Brain microvascular endothelial cell (primary cell): ENCODE results near the gene OCIAD2.
"Not testable (repeated sequence)": the region's sequence is repeated elsewhere in the genome, so short reads cannot be mapped to it uniquely, and the experiment has no call there.

Experiments used
- DNase-seq: peaks from one replicate; pipeline ENCODE4 v3.0.0-alpha.2; 2020
- H3K27ac ChIP-seq: fragments of 250-450 bp; sonication (Bioruptor Pico); 2 replicates; pipeline ENCODE4 v1.5.1; 2020; ENCODE audit warnings: mild to moderate bottlenecking, moderate library complexity
- H3K27me3 ChIP-seq: fragments of 250-450 bp; sonication (Bioruptor Pico); replicated peaks from 2 replicates; pipeline ENCODE4 v1.5.1; 2020; ENCODE audit warnings: mild to moderate bottlenecking
- H3K36me3 ChIP-seq: fragments of 250-450 bp; sonication (Bioruptor Pico); replicated peaks from 2 replicates; pipeline ENCODE4 v1.5.1; 2020; ENCODE audit warnings: mild to moderate bottlenecking
- H3K4me3 ChIP-seq: 2 replicates; pipeline ENCODE4 v1.5.1; 2011; ENCODE audit warnings: low read depth, mild to moderate bottlenecking, control low read depth, low read length, moderate library complexity
- in situ Hi-C: cut with HindIII; loops from 2 replicates; pipeline ENCODE4 v1.10.0; 2017; ENCODE audit warnings: low sequenced_read_pairs, low pct_ligation_motif_present
- TF ChIP-seq, protein P1 (sequence below): IDR thresholded peaks from 2 replicates; pipeline ENCODE4 v1.5.1; 2011; ENCODE audit warnings: low read depth, mild to moderate bottlenecking, moderate library complexity, low read length, control low read depth, inconsistent platforms; ENCODE audit errors: missing control alignments

The OCIAD2 gene

DNA sequence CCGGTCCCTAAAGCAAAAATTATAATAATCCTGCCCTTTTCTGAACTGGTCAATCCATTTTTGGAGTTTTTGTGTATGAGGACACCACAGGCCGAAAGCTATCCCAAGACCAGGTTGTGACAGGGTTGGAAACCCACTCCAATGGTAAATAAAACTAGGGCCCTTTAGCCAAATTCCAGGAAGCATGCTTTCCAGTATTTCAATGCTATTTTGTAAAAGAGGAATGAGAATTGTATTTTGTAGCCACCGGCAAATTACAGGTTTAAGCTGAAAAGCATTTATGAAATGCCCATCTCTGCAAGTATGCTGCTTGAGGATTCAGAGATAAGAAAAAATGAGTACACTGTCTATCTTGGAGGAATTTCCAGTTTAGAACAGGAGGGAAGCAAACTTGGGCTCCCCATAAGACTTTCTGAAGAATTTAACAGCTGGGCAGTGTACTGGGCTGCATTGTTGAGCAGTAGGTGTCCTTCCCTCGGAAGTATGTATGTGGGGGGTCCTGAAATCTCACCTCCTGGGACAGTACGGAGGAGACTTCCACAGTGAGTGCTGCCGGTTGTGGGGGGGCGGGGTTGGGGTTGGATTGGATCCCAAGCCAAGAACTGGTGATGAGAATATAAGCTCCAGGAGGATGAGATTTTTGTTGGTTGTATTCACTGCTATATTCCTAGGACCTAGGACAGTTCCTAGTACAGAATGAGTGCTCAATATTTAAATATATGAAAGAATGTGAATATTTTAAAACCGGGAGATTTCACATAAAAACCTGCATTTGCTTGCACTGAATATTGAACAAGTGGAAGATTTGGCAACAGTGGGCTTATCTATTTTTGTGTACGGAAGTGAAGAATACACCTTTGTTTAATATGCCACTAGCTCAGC, 26.8 kb downstream of the OCIAD2 start:
- DNase-seq: no peak
- TF ChIP-seq, protein P1, sequence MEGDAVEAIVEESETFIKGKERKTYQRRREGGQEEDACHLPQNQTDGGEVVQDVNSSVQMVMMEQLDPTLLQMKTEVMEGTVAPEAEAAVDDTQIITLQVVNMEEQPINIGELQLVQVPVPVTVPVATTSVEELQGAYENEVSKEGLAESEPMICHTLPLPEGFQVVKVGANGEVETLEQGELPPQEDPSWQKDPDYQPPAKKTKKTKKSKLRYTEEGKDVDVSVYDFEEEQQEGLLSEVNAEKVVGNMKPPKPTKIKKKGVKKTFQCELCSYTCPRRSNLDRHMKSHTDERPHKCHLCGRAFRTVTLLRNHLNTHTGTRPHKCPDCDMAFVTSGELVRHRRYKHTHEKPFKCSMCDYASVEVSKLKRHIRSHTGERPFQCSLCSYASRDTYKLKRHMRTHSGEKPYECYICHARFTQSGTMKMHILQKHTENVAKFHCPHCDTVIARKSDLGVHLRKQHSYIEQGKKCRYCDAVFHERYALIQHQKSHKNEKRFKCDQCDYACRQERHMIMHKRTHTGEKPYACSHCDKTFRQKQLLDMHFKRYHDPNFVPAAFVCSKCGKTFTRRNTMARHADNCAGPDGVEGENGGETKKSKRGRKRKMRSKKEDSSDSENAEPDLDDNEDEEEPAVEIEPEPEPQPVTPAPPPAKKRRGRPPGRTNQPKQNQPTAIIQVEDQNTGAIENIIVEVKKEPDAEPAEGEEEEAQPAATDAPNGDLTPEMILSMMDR: no peak
- Histone ChIP-seq H3K4me3 (no peak overlapping the region), H3K27me3 (no peaks in the 10 kb centered on the region), H3K36me3 (no peaks in the 10 kb centered on the region), H3K27ac (no peak overlapping the region)
- in situ Hi-C loops: no loop called here

DNA sequence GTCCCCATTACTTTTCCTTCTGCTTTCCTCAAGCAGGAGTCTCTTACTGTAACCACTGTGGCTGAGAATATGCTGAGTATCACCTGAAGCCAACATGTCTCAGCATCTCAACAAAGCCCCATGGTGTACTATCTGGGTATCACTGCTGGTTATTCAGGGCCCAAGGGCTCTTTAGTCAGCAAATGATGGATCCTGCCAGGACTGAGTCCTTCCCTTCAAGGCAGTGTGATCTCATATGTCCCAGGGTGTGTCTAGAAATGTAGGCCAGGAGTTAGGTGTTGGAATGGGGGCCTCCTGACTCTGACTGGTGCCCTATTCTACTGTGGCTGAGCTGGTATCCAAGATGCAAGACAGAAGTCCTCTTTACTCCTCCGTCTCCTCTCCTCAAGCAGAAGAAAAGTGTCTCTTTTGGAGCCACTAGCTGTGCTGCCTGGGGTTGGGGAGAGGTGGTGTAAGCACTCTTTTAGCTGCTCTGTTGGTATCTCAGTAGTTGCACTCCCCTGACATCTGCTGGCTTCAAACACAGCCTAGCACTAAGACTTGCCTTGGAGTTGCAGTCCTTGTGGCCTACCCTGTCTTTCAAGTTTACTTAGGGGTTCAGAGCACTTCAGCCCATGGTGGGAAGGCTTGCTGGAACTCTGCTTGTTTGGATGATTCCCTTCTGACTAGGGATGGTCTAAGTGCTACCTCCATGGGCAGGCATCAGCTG, 28.6 kb downstream of the OCIAD2 start:
- no peak for DNase-seq
- Histone ChIP-seq H3K27me3 (no peaks in the 10 kb centered on the region), H3K27ac (no peak overlapping the region), H3K36me3 (no peaks in the 10 kb centered on the region), H3K4me3 (no peak overlapping the region)
- TF ChIP-seq, protein P1: no peak
- in situ Hi-C loops: no loop called here

DNA sequence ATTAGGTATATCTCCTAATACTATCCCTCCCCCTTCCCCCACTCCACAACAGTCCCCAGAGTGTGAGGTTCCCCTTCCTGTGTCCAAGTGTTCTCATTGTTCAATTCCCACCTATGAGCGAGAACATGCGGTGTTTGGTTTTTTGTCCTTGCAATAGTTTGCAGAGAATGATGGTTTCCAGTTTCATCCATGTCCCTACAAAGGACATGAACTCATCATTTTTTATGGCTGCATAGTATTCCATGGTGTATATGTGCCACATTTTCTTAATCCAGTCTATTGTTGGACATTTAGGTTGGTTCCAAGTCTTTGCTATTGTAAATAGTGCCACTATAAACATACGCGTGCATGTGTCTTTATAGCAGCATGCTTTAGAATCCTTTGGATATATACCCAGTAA, 41.9 kb downstream of the OCIAD2 start:
- in situ Hi-C loops: not testable (repeated sequence)

DNA sequence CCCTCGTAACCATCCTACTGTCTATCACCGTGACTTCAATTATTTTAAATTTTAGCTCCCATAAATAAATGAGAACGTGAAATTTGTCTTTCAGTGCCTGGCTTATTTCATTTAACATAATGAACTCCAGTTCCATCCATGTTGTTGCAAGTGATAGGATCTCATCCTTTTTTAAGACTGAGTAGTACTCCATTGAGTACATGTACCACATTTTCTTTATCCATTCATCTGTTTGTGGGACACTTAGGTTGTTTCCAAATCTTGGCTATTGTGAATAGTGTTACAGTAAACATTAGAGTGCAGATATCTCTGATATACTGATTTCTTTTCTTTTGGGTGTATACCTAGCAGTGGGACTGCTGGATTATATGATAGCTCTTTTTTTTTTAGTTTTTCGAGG, 42.8 kb downstream of the OCIAD2 start:
- DNase-seq: no peak

More for the DNA sequence above, 41.9 kb downstream of the OCIAD2 start:
- not testable (repeated sequence) for H3K27me3 ChIP-seq, H3K27ac ChIP-seq, DNase-seq, H3K36me3 ChIP-seq, H3K4me3 ChIP-seq

DNA sequence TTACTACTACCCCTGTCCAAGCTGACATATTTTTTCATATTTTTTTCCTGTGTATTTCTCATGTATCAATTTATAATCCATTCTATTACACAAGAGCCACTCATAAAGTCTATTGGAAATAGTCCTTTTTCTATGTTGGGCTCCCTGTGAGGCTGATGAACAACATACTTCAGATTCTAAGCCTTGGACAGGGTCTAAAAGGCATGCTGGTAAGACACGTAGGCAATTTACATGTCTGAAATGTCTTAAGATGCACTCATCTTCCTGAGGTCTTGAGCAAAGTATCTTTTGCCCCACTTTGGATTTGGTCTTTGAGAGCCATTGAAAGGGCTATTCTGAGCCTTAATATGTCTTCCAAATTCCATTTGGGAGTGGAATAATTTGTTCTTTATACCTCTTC, 43.9 kb downstream of the OCIAD2 start:
- TF ChIP-seq, protein P1: no peak
- Histone ChIP-seq H3K4me3 (no peak overlapping the region), H3K27ac (no peak overlapping the region), H3K27me3 (no peaks in the 10 kb centered on the region), H3K36me3 (peaks cover 9% of the 10 kb centered on the region)
- no peak for DNase-seq
- in situ Hi-C loops: no loop called here

More for the DNA sequence above, 42.8 kb downstream of the OCIAD2 start:
- H3K27ac ChIP-seq: no peak overlapping the region
- H3K36me3 ChIP-seq: peaks cover 3% of the 10 kb centered on the region
- no peak overlapping the region for H3K4me3 ChIP-seq
- TF ChIP-seq, protein P1: no peak
- in situ Hi-C loops: no loop called here
- no peaks in the 10 kb centered on the region for H3K27me3 ChIP-seq

DNA sequence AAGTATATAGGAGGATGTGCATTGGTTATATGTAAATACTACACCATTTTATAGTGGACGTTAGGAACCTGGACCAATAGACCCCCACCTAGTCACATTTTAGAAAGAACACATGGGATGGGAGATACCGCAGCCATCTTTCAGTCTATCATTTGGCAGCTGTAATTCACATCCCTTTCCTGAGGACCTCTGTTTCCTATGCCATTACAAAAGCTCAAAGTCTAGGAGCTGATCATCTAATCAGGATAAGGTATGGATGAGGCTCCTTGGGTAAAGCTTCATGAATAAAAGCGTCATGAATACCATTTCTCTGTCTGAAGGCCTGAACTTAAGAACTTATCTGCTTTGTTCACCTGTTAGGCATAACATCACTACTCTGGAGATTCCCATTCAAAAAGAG, 44.5 kb downstream of the OCIAD2 start:
- in situ Hi-C loops: no loop called here
- no peak for DNase-seq
- no peaks in the 10 kb centered on the region for H3K27me3 ChIP-seq
- H3K36me3 ChIP-seq: peaks cover 11% of the 10 kb centered on the region
- TF ChIP-seq, protein P1: no peak
- H3K4me3 ChIP-seq: no peak overlapping the region
- H3K27ac ChIP-seq: no peak overlapping the region
